Right atrium auricular region (tissue), 2 donors: ENCODE data around the gene NLN. TPM values are rescaled to one million over a fixed set of nuclear protein-coding genes. Genes with fewer than 3 reads are reported as not detected.

Experiments
- DNase-seq: peaks from one replicate; pipeline ENCODE4 v3.0.0-alpha.2; 2019; ENCODE audit warnings: low spot score
- H3K27ac ChIP-seq, 2 donors: fragments of 200-600 bp; sonication (generic); 1 replicate in 1 of 2; 2 replicates in 1 of 2; pipeline ENCODE4 v1.5.1; 2016 to 2019
- H3K27me3 ChIP-seq, 2 donors: fragments of 200-600 bp; sonication (generic); one replicate each; pipeline versions ENCODE4 v1.5.1 to v1.6.0; 2017 to 2019
- H3K36me3 ChIP-seq: fragments of 200-600 bp; sonication (generic); one replicate; pipeline ENCODE4 v1.5.1; 2016
- H3K4me1 ChIP-seq, 2 donors: fragments of 200-600 bp; sonication (generic); one replicate each; pipeline versions ENCODE4 v1.5.1 to v1.6.0; 2017 to 2019
- H3K4me3 ChIP-seq, 2 donors: fragments of 200-600 bp; sonication (generic); 1 replicate in 1 of 2; 2 replicates in 1 of 2; pipeline ENCODE4 v1.5.1; 2017 to 2019; ENCODE audit warnings: mild to moderate bottlenecking in 1 of 2, moderate library complexity in 1 of 2
- H3K9me3 ChIP-seq, 2 donors: fragments of 200-600 bp; sonication (generic); one replicate each; pipeline ENCODE4 v1.5.1; 2019
- total RNA-seq, 2 donors: library from RNA; depleted of rRNA; stranded (reverse); fragments of >200 nt; gene quantifications; one replicate each; pipeline ENCODE4 v1.1.0, GENCODE V29; 2016
- TF ChIP-seq, protein P1 (sequence below), 2 donors: fragments of 200-600 bp; sonication (generic); IDR thresholded peaks; one replicate each; pipeline ENCODE4 v1.5.1; 2019; ENCODE audit warnings: antibody characterized with exemption in 2 of 2

Gene NLN
- total RNA-seq, 2 donors from 2014 or later, result 5.9 to 7.2 TPM

GRCh38 chr5:65873181-65873750, 151.3 kb downstream of the NLN start:
- no peak for DNase-seq
- H3K27ac ChIP-seq, result no peak overlapping the region
- H3K9me3 ChIP-seq, result no peaks in the 10 kb centered on the region
- no peaks in the 10 kb centered on the region for H3K36me3 ChIP-seq
- TF ChIP-seq, protein P1, sequence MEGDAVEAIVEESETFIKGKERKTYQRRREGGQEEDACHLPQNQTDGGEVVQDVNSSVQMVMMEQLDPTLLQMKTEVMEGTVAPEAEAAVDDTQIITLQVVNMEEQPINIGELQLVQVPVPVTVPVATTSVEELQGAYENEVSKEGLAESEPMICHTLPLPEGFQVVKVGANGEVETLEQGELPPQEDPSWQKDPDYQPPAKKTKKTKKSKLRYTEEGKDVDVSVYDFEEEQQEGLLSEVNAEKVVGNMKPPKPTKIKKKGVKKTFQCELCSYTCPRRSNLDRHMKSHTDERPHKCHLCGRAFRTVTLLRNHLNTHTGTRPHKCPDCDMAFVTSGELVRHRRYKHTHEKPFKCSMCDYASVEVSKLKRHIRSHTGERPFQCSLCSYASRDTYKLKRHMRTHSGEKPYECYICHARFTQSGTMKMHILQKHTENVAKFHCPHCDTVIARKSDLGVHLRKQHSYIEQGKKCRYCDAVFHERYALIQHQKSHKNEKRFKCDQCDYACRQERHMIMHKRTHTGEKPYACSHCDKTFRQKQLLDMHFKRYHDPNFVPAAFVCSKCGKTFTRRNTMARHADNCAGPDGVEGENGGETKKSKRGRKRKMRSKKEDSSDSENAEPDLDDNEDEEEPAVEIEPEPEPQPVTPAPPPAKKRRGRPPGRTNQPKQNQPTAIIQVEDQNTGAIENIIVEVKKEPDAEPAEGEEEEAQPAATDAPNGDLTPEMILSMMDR (IDR thresholded peaks at IDR 0.05), result no peak
- H3K4me1 ChIP-seq, result no peaks in the 10 kb centered on the region
- H3K27me3 ChIP-seq, result no peaks in the 10 kb centered on the region
- no peak overlapping the region for H3K4me3 ChIP-seq

DNA sequence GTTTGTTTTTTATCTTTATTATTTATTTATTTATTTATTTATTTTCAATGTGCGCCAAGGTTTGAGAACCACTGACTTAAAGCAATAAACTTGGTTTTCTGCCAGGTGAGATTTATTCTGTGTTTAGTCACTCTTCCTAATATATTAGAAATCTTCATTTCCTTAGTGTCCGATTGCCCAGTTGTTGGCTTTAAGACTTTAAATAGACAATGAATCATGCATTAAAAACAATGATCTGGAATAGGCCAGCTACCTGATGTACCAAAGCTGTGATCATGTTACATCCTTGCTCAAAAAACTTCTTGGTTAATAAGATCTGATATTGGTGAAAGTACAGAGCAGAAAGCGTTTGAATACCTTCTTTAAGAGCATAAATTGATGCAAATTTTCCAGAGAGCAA, 152.2 kb downstream of the NLN start:
- TF ChIP-seq, protein P1 (IDR thresholded peaks at IDR 0.05), result no peak
- no peaks in the 10 kb centered on the region for H3K4me1 ChIP-seq
- no peaks in the 10 kb centered on the region for H3K9me3 ChIP-seq
- no peak overlapping the region for H3K27ac ChIP-seq
- DNase-seq, result no peak
- H3K27me3 ChIP-seq, result no peaks in the 10 kb centered on the region
- no peak overlapping the region for H3K4me3 ChIP-seq
- H3K36me3 ChIP-seq, result no peaks in the 10 kb centered on the region

DNA sequence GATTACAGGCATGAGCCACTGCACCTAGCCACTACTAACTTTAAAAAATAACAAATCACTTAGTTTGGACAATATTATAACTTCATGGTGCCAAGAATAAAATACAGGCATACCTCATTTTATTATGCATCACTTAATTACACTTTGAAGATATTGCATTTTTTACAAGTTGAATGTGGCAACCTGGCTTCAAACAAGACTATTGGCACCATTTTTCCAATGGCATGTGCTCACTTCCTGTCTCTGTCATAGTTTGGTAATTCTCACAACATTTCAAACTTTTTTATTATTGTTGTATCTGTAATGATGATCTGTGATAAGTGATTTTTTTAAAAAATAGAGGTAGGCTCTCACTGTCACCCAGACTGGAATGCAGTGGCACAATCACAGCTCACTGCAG, 154.5 kb downstream of the NLN start:
- Histone ChIP-seq H3K9me3 (no peaks in the 10 kb centered on the region), H3K4me3 (no peak overlapping the region), H3K36me3 (no peaks in the 10 kb centered on the region), H3K27ac (no peak overlapping the region), H3K27me3 (no peaks in the 10 kb centered on the region), H3K4me1 (no peaks in the 10 kb centered on the region)
- TF ChIP-seq, protein P1 (IDR thresholded peaks at IDR 0.05), result no peak
- DNase-seq, result no peak

GRCh38 chr5:65876970-65877369, 155.0 kb downstream of the NLN start:
- H3K9me3 ChIP-seq, result no peaks in the 10 kb centered on the region

More at GRCh38 chr5:65876970-65877369, 155.0 kb downstream of the NLN start:
- Histone ChIP-seq H3K4me1 (no peaks in the 10 kb centered on the region), H3K27me3 (no peaks in the 10 kb centered on the region), H3K4me3 (no peak overlapping the region), H3K36me3 (no peaks in the 10 kb centered on the region), H3K27ac (no peak overlapping the region)
- TF ChIP-seq, protein P1 (IDR thresholded peaks at IDR 0.05), result no peak
- no peak for DNase-seq

Other genes with a start within 250 kb of the NLN start
- gene ADAMTS6, start 240.3 kb upstream of the NLN start, total RNA-seq, result 1 to 10 TPM in 1 of 2 donors, under 1 TPM in 1; 0.74 to 2.2 TPM
- gene CENPK, start 159.0 kb upstream of the NLN start, total RNA-seq, result not detected
- gene PPWD1, start 158.9 kb upstream of the NLN start, total RNA-seq, result 10 to 100 TPM; 15.1 to 18.7 TPM
- 10 to 100 TPM in 1 of 2 donors, 1 to 10 TPM in 1; 9.6 to 11.8 TPM for gene TRIM23, start 97.9 kb upstream of the NLN start, total RNA-seq
- gene SHLD3, start 97.2 kb upstream of the NLN start, total RNA-seq, result 1 to 10 TPM; 1.5 to 2.4 TPM
- gene TRAPPC13, start 97.2 kb upstream of the NLN start, total RNA-seq, result 10 to 100 TPM; 11.7 to 18.9 TPM
- gene SGTB, start 96 bp upstream of the NLN start, total RNA-seq, result 1 to 10 TPM; 6.8 to 6.9 TPM
- gene ERBIN, start 204.4 kb downstream of the NLN start, total RNA-seq, result 10 to 100 TPM; 33.0 to 38.2 TPM